Osteoblast (primary cell): ENCODE results near the gene PICK1. TPM values are rescaled to one million over a fixed set of nuclear protein-coding genes. Genes with fewer than 3 reads are reported as not detected.

Experiments
- DNase-seq: peaks from one replicate; pipeline ENCODE4 v3.0.0; 2011; ENCODE audit warnings: low spot score, mixed read lengths; ENCODE audit not compliant: insufficient read length; ENCODE audit errors: missing footprints
- H2AFZ ChIP-seq: 2 replicates; pipeline ENCODE4 v1.6.0; 2011; ENCODE audit warnings: mild to moderate bottlenecking, low read length
- H3K27ac ChIP-seq: 2 replicates; pipeline ENCODE4 v1.5.1; 2011; ENCODE audit warnings: mild to moderate bottlenecking, low read depth, low read length, moderate library complexity
- H3K27me3 ChIP-seq: 2 replicates; pipeline ENCODE4 v1.6.0; 2012; ENCODE audit warnings: mild to moderate bottlenecking, control low read depth, inconsistent platforms, low read length, moderate library complexity; ENCODE audit not compliant: insufficient read depth
- H3K36me3 ChIP-seq: 2 replicates; pipeline ENCODE4 v1.5.1; 2011; ENCODE audit warnings: mild to moderate bottlenecking, low read length, control low read depth, moderate library complexity; ENCODE audit not compliant: insufficient read depth
- H3K4me1 ChIP-seq: 2 replicates; pipeline ENCODE4 v1.5.1; 2011; ENCODE audit warnings: mild to moderate bottlenecking, low read length, control low read depth, moderate library complexity; ENCODE audit not compliant: insufficient read depth
- H3K4me2 ChIP-seq: 2 replicates; pipeline ENCODE4 v1.6.0; 2011; ENCODE audit warnings: mild to moderate bottlenecking, low read length; ENCODE audit not compliant: insufficient read depth
- H3K4me3 ChIP-seq: fragments of 200-600 bp; sonication (generic); 3 replicates; pipeline ENCODE4 v1.5.1; 2012; ENCODE audit warnings: mild to moderate bottlenecking, low read length, inconsistent platforms; ENCODE audit not compliant: insufficient read depth
- H3K79me2 ChIP-seq: 2 replicates; pipeline ENCODE4 v1.6.0; 2012; ENCODE audit warnings: mild to moderate bottlenecking, low read length, control low read depth, inconsistent platforms; ENCODE audit not compliant: insufficient read depth
- H3K9me3 ChIP-seq: 2 replicates; pipeline ENCODE4 v1.5.1; 2011; ENCODE audit warnings: low read depth, low read length, control low read depth
- H4K20me1 ChIP-seq: 2 replicates; pipeline ENCODE4 v1.6.0; 2012; ENCODE audit warnings: mild to moderate bottlenecking, low read length, control low read depth; ENCODE audit not compliant: insufficient read depth
- total RNA-seq: library from RNA; depleted of rRNA; stranded (reverse); fragments of >200 nt; gene quantifications from 2 replicates; pipeline ENCODE4 v1.2.3, GENCODE V29; 2012
- TF ChIP-seq, protein P1 (sequence below): IDR thresholded peaks from 2 replicates; pipeline ENCODE4 v1.5.1; 2011; ENCODE audit warnings: mild to moderate bottlenecking, low read depth, low read length, moderate library complexity; ENCODE audit errors: extremely low read depth

Gene PICK1
- total RNA-seq, 1 donor, result 15.6 TPM

DNA sequence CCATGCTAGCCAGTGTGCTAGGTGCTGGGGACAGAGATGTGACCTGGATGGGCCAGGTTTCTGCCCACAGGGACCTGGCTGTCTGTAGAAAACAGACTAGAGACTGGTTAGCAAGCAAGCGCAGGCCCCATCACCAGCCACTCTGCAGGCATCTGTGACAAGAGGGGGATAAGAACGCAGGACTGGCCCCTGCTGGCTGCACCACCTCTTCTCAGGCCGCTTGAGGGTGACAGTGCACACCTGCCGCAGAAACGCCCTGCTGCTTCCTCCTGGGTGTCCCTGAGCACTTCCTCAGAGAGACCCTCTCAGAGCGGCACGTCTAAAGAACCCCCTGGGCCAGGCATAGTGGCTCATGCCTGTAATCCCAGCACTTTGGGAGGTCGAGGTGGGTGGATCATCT is 5.9 kb upstream of the PICK1 start:
- H3K4me3 ChIP-seq, result no peak overlapping the region
- H3K27ac ChIP-seq, result no peak overlapping the region
- no peak overlapping the region for H2AFZ ChIP-seq
- H3K9me3 ChIP-seq, result no peaks in the 10 kb centered on the region
- H4K20me1 ChIP-seq, result no peaks in the 10 kb centered on the region
- DNase-seq, result peak; percentile 19
- TF ChIP-seq, protein P1, sequence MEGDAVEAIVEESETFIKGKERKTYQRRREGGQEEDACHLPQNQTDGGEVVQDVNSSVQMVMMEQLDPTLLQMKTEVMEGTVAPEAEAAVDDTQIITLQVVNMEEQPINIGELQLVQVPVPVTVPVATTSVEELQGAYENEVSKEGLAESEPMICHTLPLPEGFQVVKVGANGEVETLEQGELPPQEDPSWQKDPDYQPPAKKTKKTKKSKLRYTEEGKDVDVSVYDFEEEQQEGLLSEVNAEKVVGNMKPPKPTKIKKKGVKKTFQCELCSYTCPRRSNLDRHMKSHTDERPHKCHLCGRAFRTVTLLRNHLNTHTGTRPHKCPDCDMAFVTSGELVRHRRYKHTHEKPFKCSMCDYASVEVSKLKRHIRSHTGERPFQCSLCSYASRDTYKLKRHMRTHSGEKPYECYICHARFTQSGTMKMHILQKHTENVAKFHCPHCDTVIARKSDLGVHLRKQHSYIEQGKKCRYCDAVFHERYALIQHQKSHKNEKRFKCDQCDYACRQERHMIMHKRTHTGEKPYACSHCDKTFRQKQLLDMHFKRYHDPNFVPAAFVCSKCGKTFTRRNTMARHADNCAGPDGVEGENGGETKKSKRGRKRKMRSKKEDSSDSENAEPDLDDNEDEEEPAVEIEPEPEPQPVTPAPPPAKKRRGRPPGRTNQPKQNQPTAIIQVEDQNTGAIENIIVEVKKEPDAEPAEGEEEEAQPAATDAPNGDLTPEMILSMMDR, result no peak
- no peaks in the 10 kb centered on the region for H3K79me2 ChIP-seq
- no peaks in the 10 kb centered on the region for H3K4me1 ChIP-seq
- H3K36me3 ChIP-seq, result no peaks in the 10 kb centered on the region
- H3K27me3 ChIP-seq, result peaks cover 6% of the 10 kb centered on the region
- H3K4me2 ChIP-seq, result no peak overlapping the region

- H3K36me3 ChIP-seq, result no peaks in the 10 kb centered on the region
- H3K27me3 ChIP-seq, result peaks cover 6% of the 10 kb centered on the region
- H3K4me2 ChIP-seq, result no peak overlapping the region
- H3K4me3 ChIP-seq, result no peak overlapping the region
- no peaks in the 10 kb centered on the region for H4K20me1 ChIP-seq
- TF ChIP-seq, protein P1, result peak; percentile 75
- DNase-seq, result peak; percentile 99
- H3K9me3 ChIP-seq, result no peaks in the 10 kb centered on the region
- H3K27ac ChIP-seq, result no peak overlapping the region
- peaks cover 2% of the 10 kb centered on the region for H3K4me1 ChIP-seq
- H3K79me2 ChIP-seq, result no peaks in the 10 kb centered on the region
- H2AFZ ChIP-seq, result peak overlapping the region; percentile 77
Measured at GRCh38 chr22:38051900-38052862, 5.0 kb upstream of the PICK1 start.

- H3K79me2 ChIP-seq, result no peaks in the 10 kb centered on the region
- no peaks in the 10 kb centered on the region for H3K9me3 ChIP-seq
- H4K20me1 ChIP-seq, result no peaks in the 10 kb centered on the region
- H3K4me1 ChIP-seq, result peaks cover 4% of the 10 kb centered on the region
- TF ChIP-seq, protein P1, result no peak
- no peak overlapping the region for H3K27ac ChIP-seq
- DNase-seq, result peak; percentile 58
- H3K36me3 ChIP-seq, result peaks cover 34% of the 10 kb centered on the region
- H3K4me2 ChIP-seq, result no peak overlapping the region
- no peaks in the 10 kb centered on the region for H3K27me3 ChIP-seq
- no peak overlapping the region for H2AFZ ChIP-seq
- no peak overlapping the region for H3K4me3 ChIP-seq
Measured at GRCh38 chr22:38062791-38063190, 5.6 kb downstream of the PICK1 start.

- Histone ChIP-seq H3K79me2 (no peaks in the 10 kb centered on the region), H3K27me3 (no peaks in the 10 kb centered on the region), H4K20me1 (no peaks in the 10 kb centered on the region), H3K9me3 (no peaks in the 10 kb centered on the region), H3K4me3 (no peak overlapping the region), H3K4me1 (no peaks in the 10 kb centered on the region), H3K27ac (no peak overlapping the region), H3K4me2 (no peak overlapping the region), H2AFZ (no peak overlapping the region), H3K36me3 (peaks cover 23% of the 10 kb centered on the region)
- TF ChIP-seq, protein P1, result no peak
- peak; percentile 53 for DNase-seq
Measured at GRCh38 chr22:38065539-38065938, 8.3 kb downstream of the PICK1 start.
